ENCODE results near the gene CDC42BPG. TPM values are rescaled to one million over a fixed set of nuclear protein-coding genes. Genes with fewer than 3 reads are reported as not detected.

CDC42BPG gene
- total and polyA plus RNA-seq, 9 of the 15 experiments (the other 6 are each of a cell fraction or from before 2014, with no cell fraction given): 0.04 to 8.8 (median 2.1) TPM

- peaks cover 30 to 52% of the 10 kb centered on the region in 2 experiments for H3K4me1 ChIP-seq (replicated peaks in 1 of 2; ENCODE audit: control insufficient read depth in 2 of 2, insufficient read depth in 2 of 2, low read length in 2 of 2)
- H2AFZ ChIP-seq (ENCODE audit: low read depth, low read length): no peak overlapping the region
- ATAC-seq (peak; percentile 76), DNase-seq (ENCODE audit: extremely low read depth in 1 of 4, low spot score in 3 of 4) (peak; percentile 81 to 85 (median 84)), FAIRE-seq (peak; percentile 90)
- peak overlapping the region; percentile 62 for H3K4me2 ChIP-seq (ENCODE audit: insufficient read depth, low read length)
- H4K20me1 ChIP-seq (replicated peaks; ENCODE audit: control insufficient read depth, insufficient read depth, low read length): peaks cover 6% of the 10 kb centered on the region; the same call in 1 of the 2 replicates
- H3K27ac ChIP-seq (ENCODE audit: extremely low read depth, low read depth, low read length): peak overlapping the region; percentile 66
- no peaks in the 10 kb centered on the region for H3K9me1 ChIP-seq (ENCODE audit: control insufficient read depth, insufficient read depth, low read length)
- H3K79me2 ChIP-seq (ENCODE audit: control insufficient read depth, insufficient read depth, low read length): peaks cover 75% of the 10 kb centered on the region
- peak overlapping the region; percentile 22 to 85 for H3K9ac ChIP-seq (ENCODE audit: insufficient read depth in 1 of 2, low read depth in 2 of 2, low read length in 2 of 2)
- ChIA-PET POLR2A (interaction anchor here (0.8 to 2.1 kb wide), 6 partner anchors 8 to 24 kb away, joined by 3 to 8 read pairs (median 6); no protein-coding TSS in a partner anchor), CTCF (ENCODE audit: low intra/inter-chr PET ratio) (no interaction called here)
- no peaks in the 10 kb centered on the region for H3K9me3 ChIP-seq (replicated peaks; ENCODE audit: control insufficient read depth, insufficient read depth, low read depth, low read length)
- no peaks in the 10 kb centered on the region; a peak in 1 of 5 replicates for H3K27me3 ChIP-seq (ENCODE audit: control insufficient read depth in 2 of 2, insufficient read depth in 2 of 2, low read length in 2 of 2)
- intact Hi-C loops (cut with micrococcal nuclease): loop anchor here (2.0 kb wide), 1 partner anchor 18 kb away; no protein-coding TSS in a partner anchor
- H3K36me3 ChIP-seq (ENCODE audit: control insufficient read depth, insufficient read depth, low read length): peaks cover 62% of the 10 kb centered on the region; the same call in 2 of the 3 replicates
- 18% methylated on average over 19 of the region's 19 CpGs for WGBS (ENCODE audit: insufficient coverage, low coverage, missing lambda C conversion rate)
- H3K4me3 ChIP-seq: peak overlapping the region; percentile 9; the same call in 1 of the 2 replicates
- in situ Hi-C loops (cut with MboI): no loop called here
- no TSS peak for BruUV-seq (replicated peaks)
- peak; percentile 62; the same call in 1 of the 2 replicates for TF ChIP-seq SMARCA4 (IDR thresholded peaks at IDR 0.05)
- TF ChIP-seq SP2 (IDR thresholded peaks at IDR 0.05; ENCODE audit: extremely low read depth, low read depth, low read length, poor library complexity, severe bottlenecking): no peak
- no peak for TF ChIP-seq ILK (tag; IDR thresholded peaks at IDR 0.05; ENCODE audit: borderline replicate concordance, low read depth)
- TF ChIP-seq KLF16 (IDR thresholded peaks at IDR 0.05): peak; percentile 40; the same call in 1 of the 2 replicates
- TF ChIP-seq SMARCE1 (IDR thresholded peaks at IDR 0.05): peak; percentile 53; the same call in 1 of the 2 replicates
- no peak for TF ChIP-seq EZH2 (IDR thresholded peaks at IDR 0.05; ENCODE audit: borderline replicate concordance, low read depth, low read length)
- TF ChIP-seq ADNP (tag; IDR thresholded peaks at IDR 0.05): no peak
- peak; percentile 63 to 71; a peak in 2 of 4 replicates for TF ChIP-seq TEAD1 (CRISPR knock-in tag; IDR thresholded peaks at IDR 0.05)
- TF ChIP-seq, protein P1, sequence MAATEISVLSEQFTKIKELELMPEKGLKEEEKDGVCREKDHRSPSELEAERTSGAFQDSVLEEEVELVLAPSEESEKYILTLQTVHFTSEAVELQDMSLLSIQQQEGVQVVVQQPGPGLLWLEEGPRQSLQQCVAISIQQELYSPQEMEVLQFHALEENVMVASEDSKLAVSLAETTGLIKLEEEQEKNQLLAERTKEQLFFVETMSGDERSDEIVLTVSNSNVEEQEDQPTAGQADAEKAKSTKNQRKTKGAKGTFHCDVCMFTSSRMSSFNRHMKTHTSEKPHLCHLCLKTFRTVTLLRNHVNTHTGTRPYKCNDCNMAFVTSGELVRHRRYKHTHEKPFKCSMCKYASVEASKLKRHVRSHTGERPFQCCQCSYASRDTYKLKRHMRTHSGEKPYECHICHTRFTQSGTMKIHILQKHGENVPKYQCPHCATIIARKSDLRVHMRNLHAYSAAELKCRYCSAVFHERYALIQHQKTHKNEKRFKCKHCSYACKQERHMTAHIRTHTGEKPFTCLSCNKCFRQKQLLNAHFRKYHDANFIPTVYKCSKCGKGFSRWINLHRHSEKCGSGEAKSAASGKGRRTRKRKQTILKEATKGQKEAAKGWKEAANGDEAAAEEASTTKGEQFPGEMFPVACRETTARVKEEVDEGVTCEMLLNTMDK (IDR thresholded peaks at IDR 0.05; ENCODE audit: borderline replicate concordance, insufficient read depth, low read depth, low read length, poor library complexity, severe bottlenecking): no peak
- no peak for TF ChIP-seq MEF2D (tag; conservative IDR thresholded peaks at IDR 0.05; ENCODE audit: low read depth)
- no peak for TF ChIP-seq HLTF (IDR thresholded peaks at IDR 0.05)
- TF ChIP-seq ATF1 (CRISPR knock-in tag; IDR thresholded peaks at IDR 0.05): no peak
- TF ChIP-seq ATF1 (tag; IDR thresholded peaks at IDR 0.05): peak; percentile 49
- peak in 1 of 2 experiments; percentile 46; a peak in 1 of 4 replicates for TF ChIP-seq MNT (conservative IDR thresholded peaks at IDR 0.05)
Measured at GRCh38 chr11:64870176-64870892, 25.9 kb upstream of the CDC42BPG start.

Data from K562 (cell line).